Ovary (tissue), 10 donors: Measurements from ENCODE around the gene PRRT2. TPM values are rescaled to one million over a fixed set of nuclear protein-coding genes. Genes with fewer than 3 reads are reported as not detected.

Source experiments
- DNase-seq, 5 donors: peaks; one replicate each; pipeline ENCODE4 v3.0.0-alpha.2; 2019 to 2020
- H3K27ac ChIP-seq, 2 donors: fragments of 200-600 bp; one replicate each; pipeline versions ENCODE4 v1.5.1 to v1.8.0; 2019 to 2022
- H3K27me3 ChIP-seq: fragments of 200-600 bp; one replicate; pipeline ENCODE4 v1.8.0; 2022
- H3K36me3 ChIP-seq: fragments of 200-600 bp; sonication (generic); one replicate; pipeline ENCODE4 v1.5.1; 2019
- H3K4me1 ChIP-seq: one replicate; pipeline ENCODE4 v1.8.1; 2013; ENCODE audit warnings: mild to moderate bottlenecking, moderate library complexity; ENCODE audit not compliant: insufficient read depth
- H3K4me3 ChIP-seq: fragments of 200-600 bp; sonication (generic); one replicate; pipeline ENCODE4 v1.5.1; 2017
- H3K9me3 ChIP-seq, 2 donors: fragments of 200-600 bp in 1 of 2; sonication (generic) in 1 of 2; one replicate each; pipeline versions ENCODE4 v1.5.1 to v1.8.1; 2013 to 2019; ENCODE audit warnings: mild to moderate bottlenecking in 1 of 2, moderate library complexity in 1 of 2
- CTCF ChIP-seq, 3 donors: fragments of 450-650 bp in 2 of 3; fragments of 200-600 bp in 1 of 3; IDR thresholded peaks; one replicate each; pipeline versions ENCODE4 v1.5.1 to v1.8.0; 2016 to 2022; ENCODE audit warnings: antibody characterized with exemption in 3 of 3, mild to moderate bottlenecking in 1 of 3
- EP300 ChIP-seq: sonication (generic); formaldehyde crosslinking; IDR thresholded peaks from one replicate; pipeline ENCODE4 v1.6.1; 2017; ENCODE audit warnings: antibody characterized with exemption
- POLR2A ChIP-seq: fragments of 450-650 bp; IDR thresholded peaks from one replicate; pipeline ENCODE4 v1.6.1; 2017; ENCODE audit warnings: antibody characterized with exemption, mild to moderate bottlenecking, moderate library complexity
- WGBS, 3 donors: extraction: QIAGEN DNeasy Blood & Tissue Kit in 1 of 3; methylation state at CpG; one replicate each; pipeline versions ENCODE4 v1.1.5 to v1.1.7; 2013 to 2017; 5-methylcytosine and 5-hydroxymethylcytosine counted together
- intact Hi-C, 4 donors: fragments of 100-400 bp; cut with DNase I; formaldehyde crosslinking; loops; one replicate each; pipeline versions ENCODE4 v1.11.0 to v1.15.1; 2022 to 2023
- long read RNA-seq, 3 donors: library from polyadenylated mRNA in 2 of 3; unstranded in 2 of 3; transcript quantifications; one replicate each; pipeline ENCODE4 v2.0.0 and lab custom pipeline, GENCODE V29; 2021 to 2026
- polyA plus RNA-seq, 2 donors: library from polyadenylated mRNA; stranded (reverse); fragments of 200-250 nt in 1 of 2; fragments of 350-450 nt in 1 of 2; fragmentation: Illumina TruSeq in 1 of 2; extraction: RNeasy Lipid Tissue Mini Kit (QIAGEN cat#74804) in 1 of 2; gene quantifications; one replicate each; pipeline ENCODE4 v1.2.3, GENCODE V29; 2013 to 2014
- total RNA-seq, 7 donors: library from RNA; depleted of rRNA in 2 of 7; stranded (reverse); fragments of >200 nt in 2 of 7; fragmentation: NEBNext Ultra II Directional in 3 of 7; extraction: Animal tissue kit (Norgen Biotek cat#: 25700) in 3 of 7; gene quantifications; one replicate each; pipeline versions ENCODE4 v1.1.0 to v1.2.4, GENCODE V29; 2016 to 2023
- donor health status: DM: no; HTN: no; CAD: no; lungs with moderate emphysema.
- donor health status: DM: no; HTN: no; CAD: no.
- donor health status: Bipolar disorder and iron deficiency.
- donor health status: DM: yes; HTN: yes; CAD: no.
- donor health status: DM: no; HTN: no; CAD: no.
- donor health status: DM: yes; HTN: yes; CAD: no.

PRRT2 gene
- 10 to 100 TPM; 26.0 to 64.5 (median 36.0) TPM for total RNA-seq
- polyA plus RNA-seq: 10 to 100 TPM in 1 of 2 donors, 1 to 10 TPM in 1; 6.3 to 28.6 TPM
- long read RNA-seq, donor 1, transcript PRRT2-205 (3 exons, 1,470 nt): major isoform, 5 of 6 reads
- long read RNA-seq, donor 1, partial matches to known transcripts: 1 of 6 reads
- long read RNA-seq, donor 1, other reads (novel, unspliced or antisense): 0 of 6 reads
- long read RNA-seq, donor 2, partial matches to known transcripts: 0 of 1 reads
- long read RNA-seq, donor 2, other reads (novel, unspliced or antisense): 0 of 1 reads
- long read RNA-seq, donor 3, partial matches to known transcripts: 1 of 13 reads
- long read RNA-seq, donor 3, other reads (novel, unspliced or antisense): 9 of 13 reads

GRCh38 chr16:29811896-29812665 is at the start of gene PRRT2:
TSS of gene PRRT2 (plus strand) at chr16:29812193. CDS start at chr16:29813055, 862 bp downstream.
- no peaks in the 10 kb centered on the region for H3K36me3 ChIP-seq
- H3K4me1 ChIP-seq: peaks cover 36% of the 10 kb centered on the region
- no peaks in the 10 kb centered on the region for H3K9me3 ChIP-seq
- no peaks in the 10 kb centered on the region for H3K27me3 ChIP-seq
- peak within 1 kb of the TSS; percentile 8 to 89 for H3K27ac ChIP-seq
- TF ChIP-seq EP300: no peak
- H3K4me3 ChIP-seq: peak within 1 kb of the TSS; percentile 66
- intact Hi-C loops: loop anchor here in 2 of 4 donors (5.0 kb wide), 3 partner anchors 35 to 195 kb away; no protein-coding TSS in a partner anchor
- DNase-seq: peak; percentile 86 to 89 (median 87)
- WGBS, 3 donors: 1 to 2% (median 1%) methylated on average over 67 to 69 of the region's 69 CpGs

GRCh38 chr16:29763326-29763725 is 48.7 kb upstream of the PRRT2 start:
- 72 to 80% (median 75%) methylated on average over 6 of the region's 6 CpGs for WGBS, 3 donors
- H3K4me3 ChIP-seq: no peak overlapping the region
- H3K36me3 ChIP-seq: no peaks in the 10 kb centered on the region
- DNase-seq: no peak
- no peaks in the 10 kb centered on the region for H3K9me3 ChIP-seq
- intact Hi-C loops: no loop called here
- H3K4me1 ChIP-seq: peaks cover 2% of the 10 kb centered on the region
- H3K27ac ChIP-seq: no peak overlapping the region
- TF ChIP-seq POLR2A (no peak), EP300 (no peak), CTCF (IDR thresholded peaks at IDR 0.05) (no peak)
- H3K27me3 ChIP-seq: no peaks in the 10 kb centered on the region

GRCh38 chr16:29765167-29766032 is 46.6 kb upstream of the PRRT2 start:
- no peaks in the 10 kb centered on the region for H3K9me3 ChIP-seq
- intact Hi-C loops: no loop called here
- no peak overlapping the region for H3K27ac ChIP-seq
- H3K27me3 ChIP-seq: no peaks in the 10 kb centered on the region
- no peak for DNase-seq
- TF ChIP-seq CTCF (IDR thresholded peaks at IDR 0.05) (no peak), POLR2A (no peak), EP300 (no peak)
- H3K4me3 ChIP-seq: no peak overlapping the region
- H3K36me3 ChIP-seq: no peaks in the 10 kb centered on the region
- WGBS, 3 donors: 70 to 75% (median 73%) methylated on average over 15 of the region's 15 CpGs
- H3K4me1 ChIP-seq: no peaks in the 10 kb centered on the region

- TF ChIP-seq POLR2A (no peak), CTCF (IDR thresholded peaks at IDR 0.05) (no peak), EP300 (no peak)
- H3K4me3 ChIP-seq: no peak overlapping the region
- H3K27me3 ChIP-seq: no peaks in the 10 kb centered on the region
- no peaks in the 10 kb centered on the region for H3K4me1 ChIP-seq
- H3K9me3 ChIP-seq: no peaks in the 10 kb centered on the region
- no peaks in the 10 kb centered on the region for H3K36me3 ChIP-seq
- intact Hi-C loops: no loop called here
- DNase-seq: no peak
- WGBS, 3 donors: 88 to 89% (median 88%) methylated on average over 3 of the region's 3 CpGs
- H3K27ac ChIP-seq: no peak overlapping the region
These were observed 45.4 kb upstream of the PRRT2 start for GRCh38 chr16:29766571-29766970.
